Astrocyte (in vitro differentiated cells and primary cell): ENCODE data around the gene GALNS. TPM values are rescaled to one million over a fixed set of nuclear protein-coding genes. Genes with fewer than 3 reads are reported as not detected.

Experiments
- DNase-seq: peaks from one replicate; pipeline ENCODE4 v3.0.0-alpha.2; 2010; ENCODE audit warnings: low read depth
- FAIRE-seq: peaks from 2 replicates; lab custom pipeline; 2011; peaks lifted over from hg19 to GRCh38; lab: Jason Lieb, UNC
- H2AFZ ChIP-seq: 2 replicates; pipeline ENCODE4 v1.6.0; 2012; ENCODE audit warnings: low read depth, low read length, inconsistent platforms
- H3K27ac ChIP-seq: 2 replicates; pipeline ENCODE4 v1.5.1; 2011; ENCODE audit warnings: low read depth, low read length, inconsistent platforms
- H3K27me3 ChIP-seq: 2 replicates; pipeline ENCODE4 v1.6.0; 2011; ENCODE audit warnings: low read length, inconsistent platforms; ENCODE audit not compliant: insufficient read depth
- H3K36me3 ChIP-seq: 2 replicates; pipeline ENCODE4 v1.5.1; 2011; ENCODE audit warnings: low read length, inconsistent platforms; ENCODE audit not compliant: insufficient read depth
- H3K4me1 ChIP-seq: 2 replicates; pipeline ENCODE4 v1.5.1; 2011; ENCODE audit warnings: low read length, inconsistent platforms; ENCODE audit not compliant: insufficient read depth
- H3K4me2 ChIP-seq: 2 replicates; pipeline ENCODE4 v1.6.0; 2012; ENCODE audit warnings: low read length, inconsistent platforms
- H3K4me3 ChIP-seq: 2 replicates; pipeline ENCODE4 v1.5.1; 2011; ENCODE audit warnings: low read depth, mild to moderate bottlenecking, low read length, inconsistent platforms; ENCODE audit not compliant: insufficient read depth
- H3K79me2 ChIP-seq: 2 replicates; pipeline ENCODE4 v1.6.0; 2012; ENCODE audit warnings: mild to moderate bottlenecking, low read length, inconsistent platforms; ENCODE audit not compliant: insufficient read depth
- H3K9ac ChIP-seq: 2 replicates; pipeline ENCODE4 v1.6.0; 2012; ENCODE audit warnings: mild to moderate bottlenecking, low read length, inconsistent platforms
- H3K9me3 ChIP-seq: 2 replicates; pipeline ENCODE4 v1.5.1; 2012; ENCODE audit warnings: low read depth, mild to moderate bottlenecking, low read length, inconsistent platforms; ENCODE audit not compliant: insufficient read depth
- H4K20me1 ChIP-seq: 2 replicates; pipeline ENCODE4 v1.6.0; 2012; ENCODE audit warnings: low read length, inconsistent platforms; ENCODE audit not compliant: insufficient read depth
- H3K27ac Mint-ChIP-seq: one replicate; pipeline ENCODE4 v1.8.0; 2021; ENCODE audit warnings: mild to moderate bottlenecking, mixed read lengths; ENCODE audit not compliant: unreplicated experiment
- H3K27me3 Mint-ChIP-seq: one replicate; pipeline ENCODE4 v1.8.0; 2021; ENCODE audit warnings: low read depth, mixed read lengths; ENCODE audit not compliant: unreplicated experiment
- H3K36me3 Mint-ChIP-seq: one replicate; pipeline ENCODE4 v1.8.0; 2021; ENCODE audit warnings: low read depth, mixed read lengths; ENCODE audit not compliant: unreplicated experiment
- H3K4me1 Mint-ChIP-seq: one replicate; pipeline ENCODE4 v1.8.0; 2021; ENCODE audit warnings: low read depth, mixed read lengths; ENCODE audit not compliant: unreplicated experiment
- H3K4me3 Mint-ChIP-seq: one replicate; pipeline ENCODE4 v1.8.0; 2021; ENCODE audit warnings: mild to moderate bottlenecking, moderate library complexity, mixed read lengths; ENCODE audit not compliant: unreplicated experiment
- H3K9me3 Mint-ChIP-seq: one replicate; pipeline ENCODE4 v1.8.0; 2021; ENCODE audit warnings: mild to moderate bottlenecking, mixed read lengths; ENCODE audit not compliant: unreplicated experiment
- EZH2 ChIP-seq: IDR thresholded peaks from 2 replicates; pipeline ENCODE4 v1.6.1; 2012; ENCODE audit warnings: mild to moderate bottlenecking, low read length, inconsistent platforms; ENCODE audit not compliant: insufficient read depth
- total RNA-seq: library from RNA; stranded (reverse); gene quantifications from 2 replicates; pipeline ENCODE4 v1.2.1, GENCODE V29; 2021
- TF ChIP-seq, protein P1 (sequence below): IDR thresholded peaks from 2 replicates; pipeline ENCODE4 v1.5.1; 2011; ENCODE audit warnings: low read depth, mild to moderate bottlenecking, inconsistent platforms, low read length, moderate library complexity; ENCODE audit not compliant: insufficient read depth

Gene GALNS
- total RNA-seq, 1 donor from 2014 or later: 31.7 TPM

DNA sequence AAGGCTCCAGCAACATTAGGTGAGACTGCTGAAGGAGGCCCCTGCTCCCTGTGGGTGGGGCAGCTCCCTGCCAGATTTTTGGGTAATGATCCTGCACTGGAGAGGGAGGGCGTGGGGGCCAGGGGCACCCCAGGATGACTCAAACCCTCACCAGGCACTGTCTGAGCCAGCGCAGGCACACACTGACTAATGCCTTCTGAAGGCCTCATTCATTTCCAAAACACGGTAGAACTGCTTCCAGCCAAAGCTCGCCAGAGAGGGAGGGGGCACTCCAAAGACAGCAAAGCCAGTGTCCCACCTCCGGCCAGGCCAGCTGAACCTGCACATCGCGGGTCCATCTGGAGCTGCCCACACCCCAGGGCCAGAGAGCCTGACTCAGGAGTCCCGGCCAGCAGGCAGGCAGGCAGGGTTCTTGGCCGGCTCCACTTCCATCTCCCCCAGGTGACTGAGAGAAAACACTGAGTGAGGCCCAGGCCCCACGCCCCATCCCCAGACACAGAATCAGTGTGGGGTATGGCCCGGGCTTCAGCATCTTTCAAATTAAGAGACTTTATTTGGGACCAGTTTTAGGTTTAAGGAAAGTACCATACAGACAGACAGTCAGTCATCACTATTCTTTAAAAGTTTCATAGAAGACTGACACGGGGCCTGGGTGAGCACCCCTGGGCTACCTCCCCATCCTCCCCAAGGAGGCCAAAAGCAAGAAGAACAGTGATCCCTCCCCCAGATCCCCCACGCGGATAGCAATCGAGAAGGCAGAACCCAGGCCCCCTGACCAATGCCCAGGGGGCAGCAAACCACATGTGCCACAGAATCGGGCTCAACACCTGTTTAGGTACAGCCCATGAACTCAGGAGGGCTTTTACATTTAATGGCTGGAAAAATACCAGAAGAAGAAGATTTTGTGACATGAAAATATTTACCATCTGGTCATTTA, 74.0 kb downstream of the GALNS start:
- H3K36me3 Mint-ChIP-seq: no peaks in the 10 kb centered on the region
- H2AFZ ChIP-seq: no peak overlapping the region
- peak overlapping the region; percentile 93 for H3K9ac ChIP-seq
- H3K27me3 ChIP-seq: no peaks in the 10 kb centered on the region
- no peaks in the 10 kb centered on the region for H3K9me3 ChIP-seq
- H3K4me1 Mint-ChIP-seq: peaks cover 39% of the 10 kb centered on the region
- H3K36me3 ChIP-seq: no peaks in the 10 kb centered on the region
- H3K4me3 ChIP-seq: peak overlapping the region; percentile 80
- peaks cover 53% of the 10 kb centered on the region for H3K4me1 ChIP-seq
- peak overlapping the region; percentile 93 for H3K4me2 ChIP-seq
- peak; percentile 74 for DNase-seq
- no peaks in the 10 kb centered on the region for H3K9me3 Mint-ChIP-seq
- peaks cover 63% of the 10 kb centered on the region for H4K20me1 ChIP-seq
- no peaks in the 10 kb centered on the region for H3K27me3 Mint-ChIP-seq
- FAIRE-seq: no peak
- H3K4me3 Mint-ChIP-seq: peak overlapping the region; percentile 83
- H3K79me2 ChIP-seq: peaks cover 70% of the 10 kb centered on the region
- no peak for TF ChIP-seq EZH2
- TF ChIP-seq, protein P1, sequence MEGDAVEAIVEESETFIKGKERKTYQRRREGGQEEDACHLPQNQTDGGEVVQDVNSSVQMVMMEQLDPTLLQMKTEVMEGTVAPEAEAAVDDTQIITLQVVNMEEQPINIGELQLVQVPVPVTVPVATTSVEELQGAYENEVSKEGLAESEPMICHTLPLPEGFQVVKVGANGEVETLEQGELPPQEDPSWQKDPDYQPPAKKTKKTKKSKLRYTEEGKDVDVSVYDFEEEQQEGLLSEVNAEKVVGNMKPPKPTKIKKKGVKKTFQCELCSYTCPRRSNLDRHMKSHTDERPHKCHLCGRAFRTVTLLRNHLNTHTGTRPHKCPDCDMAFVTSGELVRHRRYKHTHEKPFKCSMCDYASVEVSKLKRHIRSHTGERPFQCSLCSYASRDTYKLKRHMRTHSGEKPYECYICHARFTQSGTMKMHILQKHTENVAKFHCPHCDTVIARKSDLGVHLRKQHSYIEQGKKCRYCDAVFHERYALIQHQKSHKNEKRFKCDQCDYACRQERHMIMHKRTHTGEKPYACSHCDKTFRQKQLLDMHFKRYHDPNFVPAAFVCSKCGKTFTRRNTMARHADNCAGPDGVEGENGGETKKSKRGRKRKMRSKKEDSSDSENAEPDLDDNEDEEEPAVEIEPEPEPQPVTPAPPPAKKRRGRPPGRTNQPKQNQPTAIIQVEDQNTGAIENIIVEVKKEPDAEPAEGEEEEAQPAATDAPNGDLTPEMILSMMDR: no peak
- peak overlapping the region; percentile 86 for H3K27ac Mint-ChIP-seq
- H3K27ac ChIP-seq: peak overlapping the region; percentile 87

DNA sequence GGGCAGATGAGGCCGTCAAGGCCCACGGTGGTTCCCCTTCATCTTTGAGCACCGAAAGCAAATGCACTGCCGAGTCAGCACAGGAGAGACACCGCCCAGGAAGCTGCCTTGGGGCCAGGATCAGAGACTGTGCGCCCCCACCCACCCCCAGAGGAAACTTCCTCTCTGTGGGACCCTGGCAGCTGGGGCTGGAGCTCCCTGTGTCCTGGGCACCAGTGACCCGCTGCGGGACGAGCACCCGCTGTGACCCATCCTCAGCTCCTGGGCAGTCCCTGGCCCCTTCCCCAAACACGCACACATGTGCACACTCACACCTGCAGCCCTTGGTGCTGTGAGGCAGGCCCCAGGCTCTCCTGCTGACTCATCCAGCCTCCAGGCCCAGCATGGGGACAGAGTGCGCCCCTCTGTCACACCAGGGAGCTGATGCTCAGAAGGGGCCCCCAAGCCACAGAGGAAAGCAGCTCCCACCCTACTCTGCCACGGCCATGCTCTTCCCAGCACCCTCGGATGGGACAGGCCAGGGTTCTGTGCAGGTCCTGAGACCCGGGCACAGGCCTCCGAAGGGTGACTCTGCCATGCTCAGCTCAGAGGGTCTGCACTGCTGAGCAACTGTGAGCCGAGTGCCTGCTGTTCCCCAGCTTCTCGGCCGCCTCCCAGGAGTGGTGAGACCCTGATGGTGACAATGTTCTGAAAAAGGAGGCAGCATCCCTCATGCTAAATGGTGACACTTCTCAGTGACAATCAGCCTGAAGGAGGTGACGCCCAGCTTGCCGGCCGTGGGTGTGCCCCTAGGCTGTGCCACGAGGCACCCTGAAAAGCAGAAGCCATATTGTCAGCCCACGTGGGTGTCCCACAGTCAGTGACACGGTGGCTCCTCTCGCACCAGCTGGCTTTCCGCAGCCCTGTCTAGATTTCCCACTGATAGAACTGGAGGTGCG, 75.3 kb downstream of the GALNS start:
- FAIRE-seq: no peak
- no peak for TF ChIP-seq EZH2
- TF ChIP-seq, protein P1: no peak
- H3K4me2 ChIP-seq: peak overlapping the region; percentile 93
- H3K9me3 ChIP-seq: no peaks in the 10 kb centered on the region
- no peak for DNase-seq
- peaks cover 77% of the 10 kb centered on the region for H4K20me1 ChIP-seq
- no peak overlapping the region for H2AFZ ChIP-seq
- H3K27ac ChIP-seq: peak overlapping the region; percentile 50
- no peaks in the 10 kb centered on the region for H3K9me3 Mint-ChIP-seq
- H3K36me3 Mint-ChIP-seq: no peaks in the 10 kb centered on the region
- no peaks in the 10 kb centered on the region for H3K36me3 ChIP-seq
- H3K27me3 ChIP-seq: no peaks in the 10 kb centered on the region
- H3K27me3 Mint-ChIP-seq: no peaks in the 10 kb centered on the region
- peak overlapping the region; percentile 93 for H3K9ac ChIP-seq
- no peak overlapping the region for H3K4me3 ChIP-seq
- peaks cover 42% of the 10 kb centered on the region for H3K4me1 Mint-ChIP-seq
- peaks cover 53% of the 10 kb centered on the region for H3K4me1 ChIP-seq
- peak overlapping the region; percentile 83 for H3K4me3 Mint-ChIP-seq
- peaks cover 83% of the 10 kb centered on the region for H3K79me2 ChIP-seq
- peak overlapping the region; percentile 86 for H3K27ac Mint-ChIP-seq
